GM19463 (cell line): ENCODE measurements around the gene SMIM8.
"Not testable (repeated sequence)": the region's sequence is repeated elsewhere in the genome, so short reads cannot be mapped to it uniquely, and the experiment has no call there.

Experiments used
- ATAC-seq: cut with Tn5 transposase; IDR thresholded peaks from one replicate; pipeline ENCODE4 v1.9.1; 2021; ENCODE audit warnings: mild to moderate bottlenecking, moderate library complexity; ENCODE audit not compliant: unreplicated experiment

Gene SMIM8

GRCh38 chr6:87322304-87323212, at the start of gene SMIM8:
Gene SMIM8, plus strand, starts transcription at chr6:87322588. Its CDS starts 14,444 bp downstream, at chr6:87337032.
- peak; percentile 100 for ATAC-seq

GRCh38 chr6:87274660-87275274, 47.6 kb upstream of the SMIM8 start:
- ATAC-seq = no peak

GRCh38 chr6:87276624-87277023, 45.8 kb upstream of the SMIM8 start:
- ATAC-seq = no peak

- no peak for ATAC-seq
Observed at GRCh38 chr6:87277123-87277522, 45.3 kb upstream of the SMIM8 start.

GRCh38 chr6:87279196-87279595, 43.2 kb upstream of the SMIM8 start:
- ATAC-seq = no peak

- ATAC-seq = no peak
Observed at GRCh38 chr6:87281426-87281825, 41.0 kb upstream of the SMIM8 start.

GRCh38 chr6:87282743-87283142, 39.6 kb upstream of the SMIM8 start:
- no peak for ATAC-seq

- ATAC-seq = no peak
Observed at GRCh38 chr6:87283461-87283860, 38.9 kb upstream of the SMIM8 start.

GRCh38 chr6:87287251-87287650, 35.1 kb upstream of the SMIM8 start:
- no peak for ATAC-seq

- ATAC-seq = no peak
Observed at GRCh38 chr6:87289571-87289970, 32.8 kb upstream of the SMIM8 start.

- ATAC-seq = no peak
Observed at GRCh38 chr6:87291883-87292282, 30.5 kb upstream of the SMIM8 start.

GRCh38 chr6:87293526-87293925, 28.9 kb upstream of the SMIM8 start:
- no peak for ATAC-seq

GRCh38 chr6:87297119-87297518, 25.3 kb upstream of the SMIM8 start:
- no peak for ATAC-seq

GRCh38 chr6:87301277-87301676, 21.1 kb upstream of the SMIM8 start:
- not testable (repeated sequence) for ATAC-seq

GRCh38 chr6:87308970-87309369, 13.4 kb upstream of the SMIM8 start:
- ATAC-seq = no peak

- no peak for ATAC-seq
Observed at GRCh38 chr6:87312860-87313259, 9.5 kb upstream of the SMIM8 start.

- no peak for ATAC-seq
Observed at GRCh38 chr6:87315071-87315470, 7.3 kb upstream of the SMIM8 start.

GRCh38 chr6:87319271-87319987, 3.0 kb upstream of the SMIM8 start:
- no peak for ATAC-seq

GRCh38 chr6:87323880-87324279, 1.5 kb downstream of the SMIM8 start:
- ATAC-seq = not testable (repeated sequence)

GRCh38 chr6:87330961-87331360, 8.6 kb downstream of the SMIM8 start:
- ATAC-seq = no peak

- no peak for ATAC-seq
Observed at GRCh38 chr6:87333033-87333432, 10.6 kb downstream of the SMIM8 start.
